Activated CD8-positive, alpha-beta memory T cell treated with anti-CD3 and anti-CD28 coated beads, Interleukin-2, amount 50 U/mL, for 1 hour (primary cell): ENCODE measurements around the gene SPATA13.

ENCODE experiments used
- DNase-seq: peaks from one replicate; pipeline ENCODE4 v3.0.0-alpha.2; 2020; ENCODE audit errors: extremely low read depth

The SPATA13 gene

DNA sequence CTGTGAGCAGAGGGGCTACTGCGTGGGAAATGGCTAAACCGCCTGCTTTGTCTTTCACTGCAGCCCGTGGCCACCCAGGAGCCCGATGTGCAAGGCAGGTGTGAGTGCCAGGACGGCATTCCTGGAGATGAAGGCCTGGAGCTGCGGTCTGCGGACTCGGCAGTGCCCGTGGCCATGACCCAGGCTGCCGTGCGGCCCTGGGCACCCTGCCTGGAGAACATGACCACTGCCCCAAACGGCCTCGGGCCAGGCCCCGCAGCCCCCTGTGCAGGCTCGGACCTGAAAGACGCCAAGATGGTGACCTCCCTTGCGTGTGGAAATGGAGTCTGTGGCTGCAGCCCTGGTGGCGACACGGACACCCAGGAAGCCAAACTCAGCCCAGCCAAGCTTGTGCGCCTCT, 62.2 kb downstream of the SPATA13 start:
- no peak for DNase-seq

DNA sequence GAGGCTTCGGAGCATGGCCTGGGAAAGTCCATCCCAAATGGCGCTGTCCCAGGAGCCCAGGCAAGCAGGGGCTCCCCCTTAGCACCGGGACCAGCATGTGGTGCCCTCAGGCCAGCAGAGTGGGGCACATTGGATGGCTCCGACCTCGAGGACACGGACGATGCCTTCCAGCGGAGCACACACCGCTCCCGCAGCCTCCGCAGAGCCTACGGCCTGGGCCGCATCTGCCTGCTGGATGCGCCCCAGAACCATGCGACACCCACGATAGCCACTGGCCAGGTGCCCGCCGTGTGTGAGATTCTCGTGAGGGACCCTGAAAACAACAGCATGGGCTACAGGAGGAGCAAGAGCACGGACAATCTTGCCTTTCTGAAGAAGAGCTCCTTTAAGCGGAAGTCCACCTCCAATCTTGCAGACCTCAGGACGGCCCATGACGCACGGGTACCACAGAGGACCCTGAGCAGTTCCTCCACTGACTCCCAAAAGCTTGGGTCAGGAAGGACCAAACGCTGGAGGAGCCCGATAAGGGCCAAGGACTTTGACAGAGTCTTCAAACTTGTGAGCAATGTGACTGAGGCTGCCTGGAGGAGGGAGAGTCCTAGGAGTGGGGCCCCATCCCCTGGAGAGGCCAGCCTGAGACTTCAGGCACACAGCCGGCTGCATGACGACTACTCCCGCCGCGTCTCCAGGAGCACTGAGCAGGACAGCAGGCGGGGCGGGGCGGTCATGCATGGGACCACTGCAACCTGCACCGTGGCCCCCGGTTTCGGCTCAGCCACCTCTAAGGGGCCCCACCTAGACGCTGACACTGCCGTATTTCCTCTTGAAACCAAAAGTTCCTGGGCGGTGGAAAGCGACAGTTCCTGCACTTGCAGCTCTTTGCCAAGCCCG, 63.1 kb downstream of the SPATA13 start:
- DNase-seq: no peak

DNA sequence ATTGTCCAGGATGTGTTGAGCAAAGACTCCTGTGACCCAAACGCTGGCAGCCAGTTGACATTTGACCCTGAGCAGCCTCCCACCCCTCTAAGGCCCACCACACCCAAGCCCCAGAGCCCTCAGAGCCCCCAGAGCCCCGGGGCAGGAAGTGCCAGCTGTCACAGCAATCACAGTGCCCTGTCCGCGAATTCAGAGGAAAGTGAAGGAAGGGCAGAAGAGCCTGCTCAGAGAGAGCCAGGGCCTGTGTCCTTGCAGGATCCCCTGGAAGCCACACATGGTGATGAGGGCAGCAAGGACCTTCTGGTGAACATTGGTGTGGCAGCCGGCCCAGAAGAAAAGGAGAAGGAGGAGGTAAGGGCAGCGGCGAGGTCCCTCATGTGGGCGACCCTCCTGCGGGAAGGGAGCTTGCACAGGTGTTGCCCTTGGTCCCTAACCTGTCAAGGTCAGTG, 63.7 kb downstream of the SPATA13 start:
- DNase-seq: no peak

DNA sequence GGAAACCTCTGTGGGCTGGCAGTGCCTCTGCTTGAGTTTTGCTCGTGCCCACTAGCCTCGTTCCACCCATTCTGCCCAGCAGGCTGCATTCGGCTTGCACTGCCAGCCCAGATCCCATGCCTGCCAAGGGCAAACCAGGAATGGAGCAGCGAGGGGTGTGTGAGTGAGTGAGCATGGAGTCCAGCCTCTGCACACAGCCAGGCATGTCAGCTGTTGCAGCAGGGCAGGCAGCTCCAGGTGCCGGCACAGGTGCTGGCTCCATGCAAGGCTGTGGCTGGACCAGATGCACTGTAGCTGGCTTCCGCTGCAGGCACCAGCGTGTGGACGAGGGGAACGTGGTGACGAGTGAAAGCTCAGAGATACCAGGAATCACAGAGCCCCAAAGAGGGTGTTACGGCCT, 64.5 kb downstream of the SPATA13 start:
- DNase-seq: no peak

DNA sequence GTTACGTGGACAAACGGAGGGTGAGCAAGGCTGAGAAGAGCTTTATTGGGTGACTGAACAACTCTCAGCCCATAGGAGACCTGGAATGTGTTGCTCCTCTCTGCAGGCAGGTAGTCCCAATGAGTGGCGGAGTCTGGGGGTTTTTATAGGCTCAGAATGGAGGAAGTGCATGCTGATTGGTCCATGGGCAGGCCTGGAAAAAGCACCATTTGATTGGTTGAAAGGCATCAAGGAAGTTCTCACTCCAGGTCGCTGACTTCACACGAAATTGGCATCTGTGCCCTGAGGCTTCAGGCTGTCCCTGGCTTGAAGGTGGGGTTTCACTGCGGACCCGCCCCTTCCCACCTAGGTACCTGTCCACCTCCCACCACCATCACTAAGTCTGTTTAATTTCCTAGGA, 65.4 kb downstream of the SPATA13 start:
- DNase-seq: no peak

DNA sequence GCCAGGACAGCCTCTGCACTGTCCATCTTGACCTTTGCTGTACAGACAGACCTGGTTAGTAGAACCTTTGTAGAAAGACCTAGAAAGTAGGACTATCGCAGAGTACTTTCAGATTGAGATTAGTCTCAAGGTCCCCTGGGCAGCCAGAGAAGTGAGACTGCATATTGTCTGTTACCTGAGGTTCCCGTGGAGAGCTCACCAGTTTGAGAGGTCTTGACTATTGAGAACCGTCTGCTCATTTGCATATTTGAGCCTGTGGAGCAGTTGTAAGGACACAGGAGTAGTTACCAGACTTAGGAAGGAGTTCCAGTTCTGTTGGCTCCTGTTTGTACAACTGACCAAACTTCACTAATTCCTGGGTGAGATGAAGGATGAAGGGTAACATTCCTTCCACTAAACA, 66.2 kb downstream of the SPATA13 start:
- no peak for DNase-seq

DNA sequence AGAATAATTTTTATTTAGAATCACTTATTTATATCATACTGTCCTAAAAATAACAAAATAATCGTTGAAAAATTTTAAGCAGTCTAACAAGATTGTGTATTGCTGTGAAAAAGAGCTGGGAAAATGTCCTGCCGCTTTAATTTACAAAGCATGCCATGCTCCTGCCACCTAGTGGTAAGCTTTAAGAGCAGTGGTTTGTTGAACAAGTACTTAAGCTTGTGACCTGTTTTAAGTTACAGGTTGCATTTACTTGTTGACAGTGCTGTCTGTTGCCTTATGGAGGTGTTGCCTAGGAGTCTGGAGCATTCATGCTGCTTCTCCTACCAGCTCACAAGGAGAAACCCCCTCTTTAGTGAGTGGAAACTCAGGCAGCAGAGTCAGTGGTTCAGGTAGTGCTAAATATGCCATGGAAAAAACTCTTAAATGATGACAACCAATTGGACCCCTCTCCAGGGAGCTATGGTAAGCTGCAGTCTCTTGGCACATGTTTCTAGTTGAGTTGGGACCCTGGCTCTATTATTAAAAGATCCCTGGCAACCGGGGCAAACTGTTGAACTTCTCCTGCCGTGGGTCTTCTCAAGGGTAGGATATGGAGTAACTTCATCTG, 68.4 kb downstream of the SPATA13 start:
- no peak for DNase-seq

DNA sequence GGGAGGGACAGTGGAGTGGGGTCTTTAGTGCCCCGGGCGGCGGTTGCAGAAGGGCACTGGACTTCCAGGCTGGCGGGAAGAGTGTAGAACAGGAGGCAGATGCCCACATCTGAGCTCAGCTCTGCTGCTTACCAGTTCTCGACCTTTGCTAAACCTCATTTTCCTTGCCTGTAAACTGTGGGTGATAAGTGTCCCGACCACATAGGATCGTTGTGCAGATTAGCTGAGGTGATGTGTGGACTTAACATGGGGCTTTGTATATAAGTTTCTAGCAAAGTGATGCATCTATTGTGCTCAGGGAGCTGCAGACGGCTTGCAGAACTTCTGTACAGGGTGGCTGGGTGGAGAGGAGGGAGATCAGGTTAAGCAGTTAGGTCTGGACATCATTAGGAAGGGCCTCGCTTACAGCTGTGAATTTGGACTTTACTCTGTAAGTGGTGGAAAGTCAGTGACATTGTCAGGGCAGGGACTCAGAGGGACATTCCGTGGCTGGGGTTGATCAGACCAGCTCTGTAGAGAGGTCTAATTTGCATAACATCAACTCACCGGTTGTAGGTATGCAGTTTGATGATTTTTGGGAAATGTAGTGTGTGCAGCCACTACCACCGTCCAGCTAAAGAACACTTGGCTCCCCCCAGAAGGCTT, 70.0 kb downstream of the SPATA13 start:
- no peak for DNase-seq

DNA sequence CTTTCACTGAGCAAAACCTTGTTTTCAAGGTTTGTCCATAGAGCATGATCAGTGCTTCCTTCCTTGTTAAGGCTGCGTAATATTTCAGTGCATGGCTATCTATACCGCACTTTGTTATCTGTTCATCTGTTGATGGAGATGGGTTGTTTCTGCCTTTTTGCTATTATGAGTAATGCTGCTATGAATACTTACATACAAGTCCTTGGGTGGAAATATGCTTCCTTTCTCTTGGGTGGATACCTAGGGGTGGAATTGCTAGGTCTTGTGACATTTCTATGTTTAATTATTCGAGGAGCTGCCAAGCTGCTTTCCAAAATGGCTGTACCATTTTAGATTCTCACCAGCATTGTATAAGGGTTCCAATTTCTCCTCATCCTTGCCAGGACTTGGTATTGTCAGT, 70.9 kb downstream of the SPATA13 start:
- DNase-seq: no peak

DNA sequence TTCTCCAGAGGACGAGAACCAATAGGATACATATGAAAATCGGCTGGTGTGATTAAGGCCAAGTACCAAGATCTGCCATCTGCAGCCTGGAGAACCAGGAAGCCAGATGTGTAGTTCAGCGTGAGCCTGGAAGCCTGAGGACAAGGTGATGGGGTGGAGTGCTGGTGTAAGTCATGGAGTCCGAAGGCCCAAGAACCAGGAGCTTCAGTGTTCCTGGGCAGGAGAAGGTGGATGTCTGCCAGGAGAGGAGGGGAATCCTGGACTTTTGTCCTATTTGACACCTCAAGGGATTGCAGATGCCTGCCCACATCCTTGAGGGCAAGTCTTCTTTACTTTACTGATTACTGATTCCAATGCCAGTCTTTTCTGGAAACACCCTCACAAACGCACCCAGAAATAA, 71.5 kb downstream of the SPATA13 start:
- no peak for DNase-seq

DNA sequence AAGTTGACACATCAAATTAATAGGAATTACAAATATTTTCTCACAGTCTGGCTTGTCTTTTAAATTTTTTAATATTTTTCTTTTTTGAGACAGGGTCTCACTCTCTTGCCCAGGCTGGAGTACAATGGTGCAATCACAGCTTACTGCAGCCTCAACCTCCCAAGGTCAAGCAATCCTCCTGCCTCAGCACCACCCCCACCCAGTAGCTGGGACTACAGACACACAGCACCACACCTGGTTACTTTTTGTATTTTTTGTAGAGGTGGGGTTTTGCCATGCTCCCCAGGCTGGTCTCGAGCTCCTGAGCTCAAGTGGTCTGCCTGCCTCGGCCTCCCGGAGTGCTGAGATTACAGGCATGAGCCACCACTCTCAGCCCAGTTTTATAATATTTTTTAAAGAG, 72.0 kb downstream of the SPATA13 start:
- no peak for DNase-seq

DNA sequence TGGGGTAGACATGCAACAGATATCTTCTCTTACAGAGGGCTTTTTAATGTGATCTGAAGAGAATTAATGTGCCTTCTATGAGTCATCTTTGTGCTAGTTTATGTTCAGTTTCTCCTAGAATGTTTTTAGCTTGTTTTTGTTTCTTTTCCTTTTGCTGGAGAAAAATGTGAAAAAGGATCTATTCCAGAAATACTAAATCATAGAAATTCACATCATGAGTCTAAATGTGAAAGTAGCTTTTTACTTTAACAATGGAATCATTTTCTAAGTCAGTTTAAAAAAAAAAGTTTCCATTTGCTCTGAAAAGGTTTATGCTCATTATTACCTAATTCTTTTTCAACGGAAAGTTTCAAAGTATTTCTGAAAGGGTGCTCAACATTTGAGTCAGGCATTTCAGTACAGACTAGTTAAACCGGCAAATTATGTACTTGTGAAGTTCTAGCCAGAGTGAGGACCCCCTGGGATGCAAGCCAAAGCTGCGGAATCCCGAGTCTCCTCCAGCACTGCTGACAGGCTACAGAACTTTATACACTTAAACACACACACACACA, 72.9 kb downstream of the SPATA13 start:
- no peak for DNase-seq

DNA sequence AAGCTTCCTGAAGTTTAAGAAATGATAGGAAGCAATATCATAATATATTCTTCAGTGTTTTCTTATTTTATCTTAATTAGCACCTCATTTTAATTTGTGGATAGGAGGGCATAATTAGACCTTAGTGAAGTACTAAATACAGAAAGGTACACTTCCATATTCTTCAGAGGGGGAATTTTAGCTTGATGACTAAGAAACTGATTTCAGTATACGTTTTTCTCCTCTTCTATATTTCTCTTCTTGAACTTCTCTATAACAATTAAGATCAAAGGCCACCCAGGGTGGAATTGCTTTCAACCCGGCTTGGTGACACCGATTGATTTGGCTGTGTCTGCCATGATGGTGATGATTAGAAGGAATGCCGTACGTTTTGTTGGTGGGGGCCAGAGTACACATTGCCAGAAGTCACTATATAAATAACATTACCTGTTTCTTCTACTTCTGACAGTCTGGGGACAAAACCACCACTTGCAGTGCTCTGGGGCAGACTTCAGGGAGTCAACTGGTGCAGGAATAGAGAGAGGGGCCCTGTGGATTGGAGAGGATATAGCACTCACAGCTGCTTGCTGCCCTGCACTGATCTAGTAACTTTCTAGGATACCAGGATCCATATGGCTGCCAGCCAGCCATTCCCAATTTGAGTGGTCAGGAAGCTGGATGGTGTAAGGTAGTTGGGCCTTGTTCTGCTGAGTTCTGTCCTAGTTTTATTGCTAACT, 73.8 kb downstream of the SPATA13 start:
- DNase-seq: no peak

DNA sequence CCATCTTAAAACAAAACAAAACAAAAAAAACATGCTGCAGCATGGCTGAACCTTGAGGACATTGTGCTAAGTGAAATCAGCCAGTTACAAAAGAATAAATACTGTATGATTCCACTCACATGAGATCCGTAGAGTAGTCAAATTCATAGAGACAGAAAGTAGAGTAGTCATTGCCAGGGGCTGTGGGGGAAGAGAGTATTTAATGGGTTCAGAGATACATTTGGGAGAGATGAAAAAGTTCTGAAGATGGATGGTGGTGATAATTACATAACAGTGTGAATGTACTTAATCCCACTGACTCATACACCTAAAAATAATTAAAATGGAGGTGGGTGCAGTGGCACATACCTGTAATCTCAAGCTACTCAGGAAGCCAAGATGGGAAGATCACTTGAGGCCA, 76.8 kb downstream of the SPATA13 start:
- no peak for DNase-seq

DNA sequence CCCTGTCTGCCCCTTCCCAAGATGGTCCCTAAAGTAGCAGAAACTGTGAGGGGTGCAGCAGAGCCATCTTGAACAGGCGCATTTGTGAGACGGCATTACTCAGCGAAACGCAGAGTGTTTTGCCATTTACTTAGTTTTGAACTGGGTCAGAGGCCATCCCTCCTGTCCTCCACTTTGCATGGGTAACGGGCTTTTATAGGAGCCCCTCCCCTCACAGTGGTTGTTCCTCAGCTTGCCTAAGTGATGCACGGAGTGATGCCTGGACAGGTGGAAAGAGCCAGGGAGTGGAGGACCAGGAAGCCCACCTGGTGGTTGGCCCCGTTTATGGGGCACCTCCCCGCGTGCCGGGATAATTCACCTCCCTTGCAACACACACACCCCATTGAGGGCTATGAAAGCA, 80.8 kb downstream of the SPATA13 start:
- DNase-seq: no peak

DNA sequence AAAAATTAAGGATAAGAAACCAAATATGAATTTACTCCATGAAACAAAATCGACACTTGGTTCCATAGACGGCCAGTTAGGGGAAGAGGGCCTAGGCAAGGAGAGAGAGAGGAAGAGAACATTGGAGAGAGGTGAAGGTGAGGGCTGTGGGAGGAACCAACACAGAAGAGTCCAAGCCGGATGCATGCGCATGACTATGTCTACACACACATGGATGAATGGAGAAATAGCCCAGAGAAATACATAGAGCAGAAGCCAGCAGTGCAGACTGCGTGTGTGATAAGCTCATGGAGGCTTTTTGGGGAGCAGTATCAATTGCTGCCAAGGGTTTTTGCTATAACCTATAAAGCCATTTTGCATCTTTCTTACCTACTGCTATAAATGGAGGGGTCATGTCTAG, 81.6 kb downstream of the SPATA13 start:
- no peak for DNase-seq

DNA sequence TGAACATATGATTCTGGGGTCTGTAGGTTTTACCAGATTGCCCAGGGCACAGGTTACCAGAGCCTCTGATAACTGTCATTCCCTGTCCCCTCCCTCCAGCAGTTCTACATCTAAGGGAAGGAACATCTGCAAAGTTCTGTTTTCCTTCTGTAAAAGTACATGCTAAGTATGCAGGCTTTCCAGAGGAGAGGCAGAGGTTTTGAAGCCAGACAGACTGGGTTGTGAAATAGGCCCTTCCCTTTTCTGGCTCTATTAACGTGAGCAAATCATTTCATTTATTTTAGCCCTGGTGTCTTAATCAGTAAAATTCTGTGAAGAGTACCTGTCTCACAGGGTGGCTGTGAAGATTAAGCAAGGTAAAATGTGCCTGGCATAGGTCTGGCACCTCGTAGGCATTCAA, 82.8 kb downstream of the SPATA13 start:
- DNase-seq: no peak

DNA sequence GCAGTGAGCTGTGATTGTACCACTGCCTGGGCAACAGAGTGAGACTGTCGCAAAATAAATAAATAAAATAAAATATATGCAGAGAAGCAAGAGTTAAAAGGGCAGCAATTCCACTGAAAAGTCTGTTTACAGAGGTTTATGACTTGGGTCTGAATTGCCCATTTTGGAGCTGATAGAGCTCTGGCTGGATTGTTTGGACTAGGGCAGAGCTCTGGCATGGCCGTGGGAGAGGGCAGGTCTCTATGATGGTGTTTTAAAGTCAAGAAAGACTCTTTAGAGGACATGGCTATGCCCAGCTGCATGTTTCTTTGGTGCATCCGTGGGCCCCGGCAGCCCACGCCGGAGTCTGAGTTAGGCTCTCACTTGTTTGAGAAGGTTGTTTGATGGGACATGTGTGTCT, 84.3 kb downstream of the SPATA13 start:
- DNase-seq: no peak

DNA sequence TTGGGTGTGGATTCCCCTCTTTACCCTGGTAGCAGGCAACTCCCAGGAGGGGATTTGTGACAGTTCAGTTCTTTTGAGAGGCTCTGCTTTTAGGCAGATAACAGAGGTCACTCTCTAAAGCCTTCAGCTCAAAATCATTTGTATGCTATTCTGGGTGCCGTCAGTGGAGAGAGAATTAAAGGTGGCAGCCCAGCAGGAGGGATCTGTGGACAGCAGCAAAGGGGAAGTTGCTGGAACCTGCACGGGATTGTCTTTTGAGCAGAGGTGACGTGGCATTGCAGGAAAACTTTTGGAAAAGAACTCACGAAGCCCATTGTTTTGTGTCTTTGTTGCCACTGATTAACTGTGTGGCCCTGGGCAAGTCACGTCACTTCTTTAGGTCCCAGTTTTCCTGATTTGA, 86.5 kb downstream of the SPATA13 start:
- DNase-seq: no peak

DNA sequence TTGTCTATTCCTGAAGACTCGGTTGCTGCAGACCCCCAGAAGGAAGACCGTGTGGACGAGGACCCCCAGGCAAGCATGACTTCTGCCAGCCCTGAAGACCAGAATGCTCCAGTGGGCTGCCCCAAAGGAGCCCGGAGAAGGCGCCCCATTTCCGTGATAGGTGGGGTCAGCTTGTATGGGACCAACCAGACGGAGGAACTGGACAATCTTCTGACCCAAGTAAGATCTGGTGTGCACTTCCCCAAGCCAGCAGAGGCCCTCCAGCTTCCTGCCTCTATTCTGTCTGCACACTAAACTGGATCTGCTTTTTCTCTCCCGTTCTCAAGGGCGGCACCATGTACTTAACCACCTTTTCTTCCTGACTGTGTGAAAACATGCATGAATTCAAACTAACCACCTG, 89.1 kb downstream of the SPATA13 start:
- DNase-seq: no peak

DNA sequence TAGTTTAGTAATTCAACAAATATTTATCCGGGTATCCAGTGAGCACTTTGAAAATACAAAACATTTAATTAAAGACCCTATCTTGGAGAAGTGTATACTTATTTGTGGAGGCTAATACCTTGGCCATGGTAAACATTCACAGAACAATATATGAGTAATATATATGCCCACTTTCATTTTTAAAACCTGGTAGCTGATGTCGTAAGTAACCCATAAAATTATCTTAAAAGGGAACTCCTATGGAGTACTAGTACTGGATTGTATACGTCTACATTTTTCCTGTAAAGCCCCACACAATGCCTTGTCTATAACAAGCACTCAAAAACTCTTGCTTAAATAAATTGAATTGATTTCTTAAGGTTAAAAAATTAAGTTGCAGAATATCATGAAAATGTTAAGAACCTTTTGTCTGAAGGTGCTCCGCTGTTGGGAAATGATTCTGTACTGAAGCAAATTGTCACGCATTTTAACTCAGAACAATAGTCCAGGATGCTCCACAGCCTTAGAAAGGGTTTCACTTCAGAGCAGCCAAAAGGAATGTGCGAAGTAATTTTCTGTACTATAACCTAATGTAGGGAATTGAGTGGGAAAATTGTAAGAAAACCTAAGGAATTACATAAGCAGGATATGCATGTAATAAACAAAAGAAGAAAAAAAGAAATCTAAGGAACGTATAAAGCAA, 90.0 kb downstream of the SPATA13 start:
- no peak for DNase-seq
